CD1c-positive myeloid dendritic cell (primary cell): Measurements from ENCODE around the gene PITX3.
A peak's percentile ranks its signal among the peaks of the same experiment; 100 is the strongest.
"Not testable (repeated sequence)": the region's sequence is repeated elsewhere in the genome, so short reads cannot be mapped to it uniquely, and the experiment has no call there.

Source experiments
- DNase-seq: peaks from one replicate; pipeline ENCODE4 v3.0.0-alpha.2; 2016; ENCODE audit errors: extremely low spot score

The PITX3 gene

DNA sequence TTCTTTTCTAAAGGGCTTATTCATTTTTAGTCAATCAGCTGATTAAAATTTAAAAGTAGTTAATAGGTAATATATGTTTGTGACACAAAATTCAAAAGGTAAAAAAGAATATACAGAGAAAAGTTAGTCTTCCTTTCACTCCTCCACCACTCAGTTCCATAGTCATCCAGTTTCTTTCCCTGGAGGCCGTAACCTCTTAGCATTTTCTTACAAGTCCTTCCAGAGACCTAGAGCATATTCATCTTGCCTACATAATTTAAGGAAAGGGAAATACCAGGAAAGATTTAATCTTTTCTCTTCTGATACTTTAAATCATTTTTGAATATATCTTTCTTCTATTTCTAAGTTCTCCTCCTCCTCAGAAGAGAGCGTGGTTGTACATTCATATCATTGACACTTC, 14.1 kb upstream of the PITX3 start:
- no peak for DNase-seq

DNA sequence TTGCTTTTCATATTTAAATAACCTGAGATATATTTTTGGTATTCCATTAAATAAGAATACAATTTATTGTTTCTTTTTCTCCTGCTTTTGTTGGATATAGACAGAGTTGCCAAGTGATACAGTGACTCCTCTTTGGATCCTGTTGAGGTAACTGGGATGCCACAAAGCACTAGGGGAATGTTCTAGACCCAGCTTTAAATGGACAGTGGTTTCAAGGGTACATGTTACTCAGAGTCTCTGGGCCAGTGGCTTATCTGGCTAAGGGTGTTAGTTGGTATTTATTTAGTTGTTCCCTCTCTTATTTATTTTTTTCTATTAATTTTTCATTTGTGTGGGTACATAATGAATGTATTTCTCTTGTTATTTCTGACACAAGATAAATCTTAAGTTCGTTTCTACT, 13.1 kb upstream of the PITX3 start:
- DNase-seq, result no peak

DNA sequence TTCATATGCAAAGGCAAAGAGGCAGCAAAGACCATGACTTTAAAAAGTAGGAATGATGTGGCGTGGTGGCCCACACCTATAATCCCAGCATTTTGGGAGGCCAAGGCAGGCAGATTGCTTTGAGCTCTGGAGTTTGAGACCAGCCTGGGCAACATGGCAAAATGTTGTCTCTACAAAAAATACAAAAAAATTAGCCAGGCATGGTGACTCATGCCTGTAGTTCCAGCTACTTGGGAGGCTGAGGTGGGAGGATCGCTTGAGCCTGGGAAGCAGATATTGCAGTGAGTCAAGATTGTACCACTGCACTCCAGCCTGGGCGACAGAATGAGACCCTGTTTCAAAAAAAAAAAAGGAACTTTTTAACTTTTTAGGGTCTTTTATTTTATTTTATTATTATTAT, 11.2 kb upstream of the PITX3 start:
- DNase-seq, result not testable (repeated sequence)

DNA sequence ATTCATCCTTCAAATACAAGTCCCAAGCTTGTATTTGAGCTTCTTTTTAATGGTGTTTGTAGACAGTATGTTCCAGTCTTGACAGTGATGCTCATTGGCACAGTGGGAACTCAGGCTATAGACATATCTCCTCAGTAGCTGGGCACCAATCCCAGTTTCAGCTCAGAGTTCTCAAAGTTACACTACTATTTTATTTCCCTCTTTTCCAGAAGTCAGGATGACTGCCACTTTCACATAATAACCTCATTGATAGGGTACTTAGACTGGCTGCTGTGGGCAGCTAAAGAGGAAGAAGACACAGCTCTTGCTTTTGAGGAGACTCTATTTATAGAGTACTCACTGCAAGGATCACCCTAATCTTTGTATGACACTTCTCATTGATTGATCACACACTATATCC, 6.4 kb upstream of the PITX3 start:
- DNase-seq, result peak; percentile 50

DNA sequence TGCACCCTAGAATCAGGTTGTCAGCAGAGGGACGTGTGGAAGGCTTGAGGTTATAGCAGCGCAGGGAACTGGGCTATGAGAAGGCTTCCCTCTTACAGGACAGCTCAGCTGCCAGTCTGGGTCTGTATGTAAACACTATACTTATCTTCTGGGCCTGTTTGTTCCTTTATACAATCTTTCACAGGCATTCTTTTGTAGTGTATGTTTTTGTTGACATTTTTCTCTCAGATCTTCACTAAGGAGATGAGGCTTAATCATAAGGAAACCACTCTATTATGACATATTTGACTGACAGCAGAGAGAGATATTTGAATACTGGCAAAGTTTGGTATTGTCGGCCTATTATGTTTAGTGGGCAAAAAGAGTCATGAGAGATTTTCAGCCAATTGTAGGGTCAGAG, 4.9 kb upstream of the PITX3 start:
- no peak for DNase-seq

DNA sequence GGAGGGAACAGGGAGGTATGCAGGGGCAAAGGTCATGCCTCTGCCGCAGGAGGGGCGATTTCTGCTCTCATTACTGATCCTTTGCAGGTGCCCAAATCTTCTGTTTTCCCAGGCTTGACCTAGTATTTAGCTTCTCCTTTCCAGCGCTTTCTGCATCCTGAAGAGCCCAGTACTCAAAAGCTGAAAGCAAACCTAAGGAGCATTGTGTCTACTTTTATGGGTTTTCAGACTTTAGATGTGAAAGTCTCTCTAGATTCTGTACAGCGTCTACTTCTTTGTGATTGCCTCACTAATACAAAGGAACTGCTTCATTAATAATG, 4.6 kb upstream of the PITX3 start:
- no peak for DNase-seq

DNA sequence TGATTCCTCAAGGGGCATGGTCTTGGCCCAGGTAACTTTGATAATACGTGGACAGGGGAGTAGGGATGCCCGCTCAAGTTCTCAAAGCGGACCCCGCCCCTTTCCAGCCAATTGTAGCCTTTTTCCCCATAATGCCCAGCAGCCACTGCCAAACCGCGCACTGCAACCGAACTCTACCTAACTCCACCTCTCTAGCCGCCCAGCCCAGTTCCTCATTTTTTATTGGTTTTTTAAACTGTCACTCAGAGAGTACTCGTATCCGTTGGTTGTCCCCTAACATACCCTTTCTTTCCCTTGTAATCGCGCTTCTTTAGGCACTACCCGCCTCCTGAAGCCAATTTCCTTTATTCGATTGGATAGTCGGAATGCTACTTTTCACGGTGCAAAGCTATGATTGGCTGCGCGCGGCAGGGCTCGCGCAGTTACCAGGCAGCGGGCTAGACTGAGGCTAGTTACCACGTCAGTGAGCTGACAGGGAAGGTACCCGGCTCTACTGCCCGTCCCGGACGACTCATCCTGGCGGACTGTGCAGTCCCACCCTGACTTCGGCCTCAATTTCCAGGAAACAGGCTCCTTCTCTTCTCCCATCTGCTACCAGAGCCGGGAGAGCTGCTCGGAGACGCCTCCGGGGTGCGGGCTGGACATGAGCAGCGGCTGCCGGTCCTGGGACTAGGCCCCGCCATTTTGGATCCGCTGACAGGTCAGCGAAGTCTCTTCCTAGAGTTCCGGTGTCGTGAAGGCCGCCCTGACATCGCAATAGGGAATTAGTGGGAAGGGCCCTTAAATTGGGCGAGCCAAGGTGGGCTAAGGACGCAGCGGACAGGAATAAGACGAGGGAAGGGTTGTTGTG, 4.0 kb upstream of the PITX3 start, which contains the start of gene GBF1:
TSS of gene GBF1 (plus strand) at position 451 of the 850 bp plus-strand sequence. CDS start 13,407 bp downstream, outside the sequence.
- DNase-seq, result peak; percentile 100

DNA sequence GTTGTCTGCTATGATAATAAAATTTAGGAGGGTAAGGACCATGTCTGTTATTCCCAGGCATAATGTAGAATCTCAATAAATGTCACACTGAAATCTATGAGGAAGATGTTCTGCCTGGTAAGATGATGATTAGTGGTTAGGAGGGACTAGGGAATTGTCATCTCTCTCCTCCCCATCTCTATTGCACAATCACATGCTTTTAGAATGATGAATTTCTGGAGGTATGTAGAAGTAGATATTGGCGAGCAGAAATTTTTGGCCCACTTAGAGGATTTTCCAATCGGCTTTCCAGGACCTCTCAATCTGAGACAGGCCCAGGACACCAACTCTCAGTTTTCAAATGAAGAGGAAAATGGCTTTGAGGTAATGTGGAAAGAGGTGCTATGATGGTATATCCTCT, 2.0 kb upstream of the PITX3 start:
- no peak for DNase-seq

DNA sequence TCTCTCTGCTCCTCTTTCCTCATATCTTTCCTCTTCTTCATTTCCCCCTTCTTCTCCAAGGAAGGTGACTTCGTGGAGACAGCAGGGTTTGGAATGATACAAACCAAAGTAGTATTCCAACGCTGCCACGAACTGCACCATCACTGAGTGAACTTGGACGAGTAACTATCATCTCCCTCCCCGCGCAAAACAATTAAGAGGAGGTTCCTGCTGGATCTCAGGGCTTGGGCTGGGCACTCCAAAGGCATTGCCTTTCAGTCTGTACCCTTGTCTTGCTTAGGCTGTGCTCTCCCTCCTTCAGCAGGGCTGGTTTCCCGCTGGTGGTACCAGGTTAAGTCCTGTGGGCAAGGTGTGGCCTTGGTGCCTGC, 790 bp upstream of the PITX3 start:
- DNase-seq, result no peak

DNA sequence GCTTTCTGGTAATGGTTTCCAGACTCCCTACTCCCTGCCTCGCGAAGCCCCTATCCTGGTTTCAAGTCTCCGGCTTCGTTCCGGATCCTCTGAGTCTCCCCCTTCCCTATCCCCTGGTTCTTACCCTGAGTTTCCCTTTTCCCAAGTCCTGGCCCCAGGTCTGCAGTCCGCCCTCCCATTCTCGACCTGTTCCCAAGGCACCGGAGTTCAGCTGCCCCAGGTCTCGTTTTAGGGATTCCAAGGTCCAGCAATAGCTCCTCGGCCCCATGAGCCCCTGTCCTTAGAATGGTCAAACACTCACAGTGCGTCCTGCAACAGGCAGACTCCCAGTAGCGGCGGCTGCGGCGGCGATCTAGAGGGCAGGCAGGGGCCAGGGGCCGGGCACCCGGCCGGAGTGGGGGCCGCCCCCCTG, 274 bp downstream of the PITX3 start:
- DNase-seq, result no peak

DNA sequence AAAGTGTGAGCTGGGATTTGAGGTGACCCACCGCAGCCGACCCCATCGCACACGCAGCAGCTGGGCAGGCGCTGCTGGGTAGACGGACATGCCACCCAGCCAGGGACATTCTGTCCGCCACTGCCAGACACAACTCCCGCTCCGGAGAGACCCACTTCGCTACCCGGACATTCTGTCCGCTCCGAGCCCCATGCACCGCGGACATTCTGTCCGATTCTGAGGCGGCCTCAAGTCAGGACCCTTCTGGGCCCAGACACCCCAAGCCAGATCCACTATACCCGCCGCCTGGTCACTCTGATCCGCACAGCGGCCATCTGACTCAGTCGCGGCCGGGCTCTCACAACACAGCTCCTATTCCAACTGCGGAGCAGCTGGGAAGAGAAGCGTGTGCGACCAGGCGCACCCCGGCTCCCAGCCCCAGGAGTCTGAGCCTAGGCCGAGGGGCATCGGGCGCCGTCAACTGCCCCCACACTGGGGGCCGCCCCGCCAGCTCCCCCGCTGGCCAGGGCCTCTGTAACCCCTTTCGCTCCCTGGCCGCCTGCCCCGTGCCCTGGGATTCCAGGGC, 763 bp downstream of the PITX3 start:
- no peak for DNase-seq

DNA sequence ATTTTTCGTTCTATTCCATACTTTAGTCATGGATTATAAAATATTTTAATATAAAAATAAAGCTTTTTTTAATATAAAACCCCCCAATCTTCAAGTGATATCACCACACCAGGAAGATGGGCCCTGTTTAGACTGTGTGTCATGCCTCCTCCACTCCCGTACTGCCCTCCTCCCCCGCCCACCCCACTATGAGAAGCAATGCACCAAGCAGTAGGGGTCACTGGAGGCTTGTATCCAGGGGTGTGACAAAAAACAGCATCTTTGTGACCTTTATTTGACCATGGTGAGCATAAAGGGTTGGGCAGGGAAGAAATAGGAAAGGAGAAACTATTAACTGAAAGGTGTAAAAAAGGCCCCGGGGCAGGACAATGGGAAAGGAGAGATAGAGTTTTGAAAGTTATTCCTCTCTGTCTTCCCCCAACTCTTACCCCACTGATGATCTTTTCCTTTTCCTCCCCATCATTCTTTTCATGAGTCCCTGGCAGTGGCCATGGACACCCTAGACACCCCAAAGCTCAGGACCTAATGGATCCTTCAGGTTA, 3.5 kb downstream of the PITX3 start:
- DNase-seq, result no peak

DNA sequence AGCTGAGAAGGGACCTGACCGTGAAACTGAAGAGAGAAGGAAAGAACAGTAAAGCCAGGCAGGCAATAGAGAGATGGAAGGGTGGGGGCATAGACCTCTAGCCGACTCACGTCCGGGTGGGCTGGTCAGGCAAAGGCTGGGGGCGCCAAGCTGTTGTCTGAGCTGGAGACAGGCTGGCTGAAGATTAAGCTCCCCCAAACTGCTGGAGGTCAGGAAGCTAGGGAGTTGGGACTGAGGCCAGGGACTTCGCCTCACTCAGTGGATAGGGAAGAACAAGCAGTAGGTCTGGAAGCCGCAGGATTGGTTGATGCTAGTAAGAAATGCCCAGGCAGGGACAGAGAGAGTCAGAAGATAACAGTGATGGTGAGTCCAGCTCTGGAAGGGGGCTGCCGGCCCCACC, 5.3 kb downstream of the PITX3 start:
- no peak for DNase-seq

DNA sequence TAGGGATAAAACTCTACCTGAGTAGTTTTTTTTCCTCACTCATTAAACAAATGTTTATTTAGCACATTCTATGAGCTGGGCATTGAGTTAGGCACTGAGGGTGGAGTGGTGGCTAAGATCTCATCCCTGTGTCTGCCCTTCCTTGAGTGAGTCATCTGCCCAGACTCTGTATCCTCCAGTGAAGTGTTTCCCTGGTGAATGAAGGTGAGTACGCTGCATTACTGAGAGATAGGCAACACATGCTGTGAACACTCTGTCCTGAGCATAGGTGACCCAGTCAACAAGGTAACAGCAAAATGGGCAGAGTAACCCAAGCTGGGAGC, 5.8 kb downstream of the PITX3 start:
- DNase-seq, result no peak

DNA sequence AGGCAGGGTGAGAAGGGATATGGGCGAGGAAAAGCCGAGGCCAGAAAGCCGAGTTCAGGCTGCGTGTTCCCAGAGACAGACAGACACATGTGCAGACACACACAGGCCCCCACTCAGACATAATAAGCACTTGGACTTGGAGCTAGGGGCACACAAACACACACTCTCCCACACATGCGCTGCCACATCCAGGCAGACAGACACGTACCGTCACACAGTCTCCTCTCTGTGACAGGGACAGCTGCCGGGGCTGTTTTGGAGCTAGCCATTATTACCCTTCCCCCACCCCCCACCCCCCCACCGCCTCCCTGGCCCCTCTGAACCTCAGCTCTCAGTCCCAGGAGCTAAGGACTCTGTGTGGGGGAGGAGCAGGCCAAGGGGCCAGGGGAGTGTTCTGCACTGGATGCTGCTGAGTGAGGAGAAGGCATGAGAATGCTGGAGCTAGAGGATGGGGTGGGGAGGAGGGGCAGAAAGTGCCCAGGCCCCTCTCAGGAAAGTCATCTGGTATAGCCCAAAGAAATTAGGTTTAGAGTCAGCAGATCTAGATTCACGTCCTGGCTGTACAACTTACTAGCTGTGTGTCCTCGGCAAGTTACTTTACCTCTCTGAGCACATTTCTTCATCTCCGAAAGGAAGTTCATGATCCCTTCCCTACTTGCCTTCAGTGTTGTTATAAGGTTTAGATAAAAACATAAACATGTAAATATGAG, 6.3 kb downstream of the PITX3 start:
- no peak for DNase-seq

DNA sequence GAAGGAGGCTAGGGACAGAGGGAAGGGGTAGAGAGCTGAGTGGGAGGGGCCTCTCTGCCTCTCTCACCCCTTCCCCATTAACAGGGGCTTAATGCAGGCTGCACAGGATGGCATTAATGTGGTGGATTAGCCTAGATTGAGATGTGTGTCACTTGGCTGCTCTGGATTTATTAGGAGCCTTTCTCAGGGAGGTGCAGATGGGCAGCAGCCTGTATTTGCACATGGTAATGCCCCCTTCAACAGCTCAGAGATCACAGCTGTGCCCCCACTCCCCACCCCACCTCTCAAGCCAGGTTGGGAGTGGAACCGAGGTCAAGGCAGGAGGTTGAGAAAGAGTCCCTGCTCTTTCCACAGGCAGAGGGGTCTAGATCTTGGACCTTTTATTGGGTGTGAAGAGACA, 7.3 kb downstream of the PITX3 start:
- no peak for DNase-seq

DNA sequence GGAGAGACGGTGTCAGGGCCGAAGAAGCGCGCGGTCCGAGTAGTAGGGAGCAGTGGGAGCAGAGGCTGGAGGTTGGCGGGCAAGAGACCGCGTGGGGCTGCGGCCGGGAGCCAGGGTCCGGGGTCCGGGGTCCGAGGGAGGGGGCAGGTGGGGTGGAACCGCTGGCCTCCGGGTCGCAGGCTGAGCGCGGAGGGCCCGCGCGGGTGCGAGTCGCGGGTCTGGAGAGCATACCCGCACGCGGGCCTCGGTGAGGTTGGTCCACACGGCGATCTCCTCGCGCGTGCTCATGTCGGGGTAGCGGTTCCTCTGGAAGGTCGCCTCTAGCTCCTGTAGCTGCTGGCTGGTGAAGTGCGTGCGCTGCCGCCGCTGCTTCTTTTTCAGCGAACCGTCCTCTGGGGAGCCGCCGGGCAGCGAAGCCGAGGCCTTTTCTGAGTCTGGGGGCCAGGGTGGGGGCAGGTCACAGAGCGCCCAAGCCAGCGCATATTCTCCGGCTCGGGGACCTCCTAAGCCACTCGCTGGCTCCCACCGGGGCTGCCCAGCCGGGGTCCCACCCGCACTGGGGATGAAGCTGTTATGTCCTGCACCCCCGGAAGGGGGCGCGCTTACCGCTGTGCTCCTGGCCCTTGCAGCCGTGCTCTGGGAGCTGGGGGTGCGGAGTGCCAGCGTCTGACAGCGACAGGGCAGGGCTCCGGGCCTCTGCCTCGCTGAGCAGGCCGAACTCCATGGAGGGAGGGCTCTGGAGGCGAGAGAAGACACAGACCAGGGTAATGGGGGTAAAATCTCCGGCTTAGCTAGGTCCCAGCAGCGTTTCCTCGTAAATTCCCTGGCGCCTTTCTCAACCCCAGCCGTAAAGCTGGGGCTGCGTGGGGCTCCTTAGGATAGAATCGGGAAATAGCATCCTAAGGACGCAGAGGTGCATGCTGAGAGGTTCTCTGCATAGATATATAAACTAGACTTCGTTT, 9.7 kb downstream of the PITX3 start:
- DNase-seq, result peak; percentile 74

DNA sequence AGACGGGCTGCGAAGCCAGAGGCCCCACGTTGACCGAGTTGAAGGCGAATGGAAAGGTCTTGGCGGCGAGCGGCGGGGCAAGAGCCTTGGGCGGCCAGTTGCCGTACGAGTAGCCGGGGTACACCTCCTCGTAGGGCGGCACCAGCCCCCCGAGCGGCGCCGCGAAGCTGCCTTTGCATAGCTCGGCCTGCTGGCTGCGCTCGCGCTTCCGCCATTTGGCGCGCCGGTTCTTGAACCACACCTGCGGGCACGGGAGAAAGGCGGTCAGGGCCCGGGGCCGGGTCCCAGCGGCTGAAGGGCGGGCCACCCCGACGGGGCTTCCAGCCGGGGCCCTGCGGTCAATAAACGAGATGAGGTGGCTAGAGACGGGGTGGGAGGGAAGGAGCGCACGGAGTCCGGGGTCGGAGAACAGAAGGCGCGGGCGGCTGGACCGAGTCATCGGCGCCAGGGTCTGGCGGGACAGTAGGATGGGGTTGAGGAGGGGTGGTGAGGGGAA, 10.4 kb downstream of the PITX3 start:
- DNase-seq, result peak; percentile 46

DNA sequence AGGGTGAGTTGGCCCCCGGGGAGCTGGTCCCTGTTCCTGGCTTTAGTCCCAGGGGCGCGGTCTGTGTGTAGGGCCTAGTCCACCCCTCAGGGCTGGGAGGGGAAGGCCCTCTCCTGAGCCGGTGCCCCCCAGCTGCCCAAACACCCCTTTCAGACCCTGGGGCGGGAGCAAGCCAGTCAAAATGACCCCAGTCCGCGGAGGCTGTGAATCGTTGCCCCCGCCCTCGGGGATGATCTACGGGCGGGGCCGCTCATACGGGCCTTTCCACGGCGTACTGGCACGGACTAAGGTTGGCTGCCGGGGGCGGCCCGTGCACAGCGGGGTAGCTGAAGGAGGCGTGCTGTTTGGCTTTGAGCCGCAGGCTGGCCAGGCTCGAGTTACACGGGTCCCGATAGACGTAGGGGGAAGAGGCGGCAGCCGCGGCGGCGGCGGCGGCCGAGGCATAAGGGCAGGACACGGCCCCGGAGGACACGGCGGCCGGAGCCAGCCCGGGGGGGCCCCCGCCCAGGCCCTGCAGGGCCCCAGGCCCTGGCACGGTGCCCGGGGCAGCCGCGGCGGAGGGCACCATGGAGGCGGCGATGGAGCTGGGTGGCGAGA, 10.9 kb downstream of the PITX3 start:
- peak; percentile 35 for DNase-seq

DNA sequence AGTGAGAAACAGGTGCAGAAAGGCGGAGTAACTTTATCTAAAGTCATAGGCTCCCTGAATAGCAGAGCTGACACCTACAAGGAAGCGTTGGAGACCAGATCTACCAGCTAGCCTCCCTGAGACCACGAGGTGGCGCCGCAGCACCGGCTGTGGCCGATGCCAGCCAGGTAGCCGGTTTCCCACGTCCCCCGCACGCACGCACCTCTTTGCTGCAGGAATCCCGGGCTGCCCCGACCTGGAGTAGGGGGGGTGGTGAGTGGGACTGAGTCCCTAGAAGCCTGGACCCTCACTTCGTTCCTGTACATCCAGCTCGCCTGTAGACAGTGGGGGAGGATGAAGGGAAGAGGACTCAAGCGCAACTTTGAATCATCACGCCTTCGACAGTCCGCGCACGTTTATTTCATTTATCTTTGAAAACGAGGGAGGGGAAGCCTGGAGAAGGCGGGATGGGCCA, 11.5 kb downstream of the PITX3 start:
- DNase-seq, result peak; percentile 86

DNA sequence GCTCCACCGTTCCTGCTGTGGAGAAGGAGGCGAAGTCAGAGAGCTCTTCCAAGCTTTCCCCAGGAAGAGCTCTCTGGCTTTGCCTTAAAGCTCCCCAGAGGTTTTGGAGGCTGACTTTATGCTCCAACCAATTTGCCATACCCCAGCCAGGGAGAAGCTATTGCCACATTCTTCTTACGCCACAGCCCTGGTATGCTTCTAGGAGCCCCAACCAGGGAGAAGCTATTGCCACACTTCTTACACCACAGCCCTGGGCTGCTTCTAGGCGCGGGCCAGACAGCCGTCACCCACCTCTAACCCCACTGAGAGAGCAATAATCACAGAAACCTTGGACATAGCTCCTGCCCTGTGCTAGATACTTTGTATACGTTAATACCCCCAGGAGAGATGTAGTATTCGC, 14.3 kb downstream of the PITX3 start:
- peak; percentile 73 for DNase-seq
